SKM-1 treated with dmso at 0.1 percent for 144 hours (cell line): ENCODE results near the gene RB1.
"Not testable (repeated sequence)": the region's sequence is repeated elsewhere in the genome, so short reads cannot be mapped to it uniquely, and the experiment has no call there.

Experiments used
- DNase-seq: peaks from one replicate; lab custom pipeline; 2025; ENCODE audit not compliant: unreplicated experiment; lab: John Stamatoyannopoulos, UW

RB1 gene

GRCh38 chr13:48448285-48448958, 144.9 kb downstream of the RB1 start:
- DNase-seq, result no peak

- DNase-seq, result peak; percentile 3
These were observed 145.5 kb downstream of the RB1 start for GRCh38 chr13:48448959-48449614.

DNA sequence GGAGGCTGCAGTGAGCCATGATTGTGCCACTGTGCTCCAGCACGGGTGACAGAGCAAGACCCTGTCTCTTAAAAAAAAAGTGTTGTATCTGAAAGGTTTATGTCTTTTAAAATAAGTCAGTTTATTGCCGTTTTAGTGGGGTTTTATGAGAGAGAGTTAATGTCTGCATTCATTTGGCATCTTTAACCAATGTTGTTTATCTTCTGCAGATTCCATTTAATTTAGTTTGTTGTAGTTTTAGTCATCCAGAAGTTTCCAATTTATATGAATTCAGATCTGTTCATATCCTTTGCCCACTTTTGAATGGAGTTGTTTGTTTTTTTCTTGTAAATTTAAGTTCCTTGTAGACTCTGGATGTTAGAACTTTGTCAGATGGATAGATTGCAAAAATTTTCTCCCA, 146.1 kb downstream of the RB1 start:
- no peak for DNase-seq

DNA sequence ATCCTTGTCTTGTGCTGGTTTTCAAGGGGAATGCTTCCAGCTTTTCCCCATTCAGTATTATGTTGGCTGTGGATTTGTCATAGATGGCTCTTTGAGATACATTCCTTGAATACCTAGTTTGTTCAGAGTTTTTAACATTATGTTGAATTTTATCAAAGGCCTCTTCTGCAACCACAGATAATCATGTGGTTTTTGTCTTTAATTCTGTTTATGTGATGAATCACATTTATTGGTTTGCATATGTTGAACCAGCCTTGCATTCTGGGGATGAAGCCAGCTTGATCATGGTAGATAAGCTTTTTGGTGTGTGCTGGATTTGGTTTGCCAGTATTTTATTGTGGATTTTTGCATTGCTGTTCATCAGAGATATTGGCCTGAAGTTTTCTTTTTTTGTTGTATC, 147.6 kb downstream of the RB1 start:
- DNase-seq, result not testable (repeated sequence)

DNA sequence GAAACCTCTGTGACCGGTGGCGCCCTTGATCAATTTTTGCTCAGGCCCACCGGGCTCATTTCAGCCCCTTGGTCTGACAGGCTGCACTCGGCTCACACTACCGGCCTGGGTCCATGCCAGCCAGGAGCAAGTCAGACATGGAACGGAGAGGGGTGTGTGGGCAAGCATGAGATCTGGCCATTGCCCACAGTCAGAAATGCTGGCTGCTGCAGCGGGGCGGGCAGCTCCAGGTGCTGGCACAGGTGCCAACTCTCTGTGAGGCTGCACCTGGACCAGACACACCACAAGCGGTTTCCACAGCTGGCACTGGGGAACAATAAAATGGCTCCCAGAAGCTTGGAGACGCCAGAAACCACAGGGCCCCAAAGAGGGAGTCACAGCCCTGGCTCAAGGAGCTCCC, 153.0 kb downstream of the RB1 start:
- no peak for DNase-seq

- DNase-seq, result no peak
These were observed 154.2 kb downstream of the RB1 start for GRCh38 chr13:48457578-48458242.

GRCh38 chr13:48475230-48475629, 171.7 kb downstream of the RB1 start:
- DNase-seq, result no peak

DNA sequence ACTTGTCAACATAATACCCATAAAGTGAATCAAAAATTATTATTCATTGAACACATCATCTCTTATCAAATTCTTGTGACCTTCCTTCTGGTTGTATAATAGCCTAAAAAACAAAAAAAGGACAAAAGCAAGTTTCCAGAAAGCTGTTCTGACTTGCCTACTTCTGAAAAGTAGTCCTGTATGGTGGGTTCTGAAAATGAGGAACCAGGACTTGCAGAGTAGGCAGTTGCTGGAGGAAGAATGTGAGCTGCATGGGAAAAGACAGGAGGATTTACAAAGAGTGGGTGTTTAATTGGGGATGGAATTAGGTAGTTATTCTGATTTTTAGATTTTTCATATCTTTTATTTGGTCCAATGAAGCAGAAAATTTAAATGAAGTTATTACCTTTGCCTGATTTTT, 172.7 kb downstream of the RB1 start:
- DNase-seq, result peak; percentile 25

DNA sequence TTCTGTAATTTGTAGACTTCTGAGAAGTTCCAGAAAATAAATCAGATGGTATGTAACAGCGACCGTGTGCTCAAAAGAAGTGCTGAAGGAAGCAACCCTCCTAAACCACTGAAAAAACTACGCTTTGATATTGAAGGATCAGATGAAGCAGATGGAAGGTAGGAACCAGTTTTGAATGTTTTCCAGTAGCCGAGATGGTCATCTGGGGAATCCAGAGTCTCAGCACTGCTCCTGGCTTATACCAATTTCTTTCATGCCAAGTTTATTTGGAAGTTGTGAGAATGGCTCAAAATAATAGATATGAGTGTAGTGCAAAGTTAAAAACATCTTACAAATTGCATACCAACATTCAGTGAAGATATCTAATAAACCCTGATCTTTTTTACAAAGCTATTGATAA, 173.1 kb downstream of the RB1 start:
- DNase-seq, result no peak

DNA sequence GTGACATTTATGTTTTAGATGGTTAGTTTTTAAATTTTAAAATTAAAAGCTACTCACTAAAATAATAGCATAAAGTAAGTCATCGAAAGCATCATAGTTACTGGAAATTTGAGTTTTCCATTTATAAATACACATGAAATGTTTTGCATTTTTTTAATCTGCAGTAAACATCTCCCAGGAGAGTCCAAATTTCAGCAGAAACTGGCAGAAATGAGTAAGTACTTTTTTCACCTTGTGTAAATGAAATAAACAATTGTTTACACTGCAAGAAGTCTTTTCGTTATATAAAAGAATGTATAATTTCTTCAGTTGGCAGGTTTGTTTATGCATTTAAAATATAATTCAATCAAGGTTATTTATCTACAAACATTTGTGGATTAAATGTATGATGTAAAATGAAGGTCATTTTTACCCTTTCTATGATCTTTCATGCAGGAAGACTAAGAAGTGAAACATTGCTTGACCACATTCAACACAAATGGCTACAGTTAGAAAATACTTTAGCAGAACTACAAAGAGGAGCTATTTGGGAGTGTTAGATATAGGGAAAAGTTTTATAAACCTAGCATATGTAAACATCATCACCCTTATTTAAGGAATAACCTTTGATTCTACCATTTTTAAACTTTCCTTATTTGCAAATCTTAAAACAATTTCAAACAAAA, 173.8 kb downstream of the RB1 start:
- DNase-seq, result peak; percentile 2

- no peak for DNase-seq
These were observed 174.8 kb downstream of the RB1 start for GRCh38 chr13:48478391-48478790.

DNA sequence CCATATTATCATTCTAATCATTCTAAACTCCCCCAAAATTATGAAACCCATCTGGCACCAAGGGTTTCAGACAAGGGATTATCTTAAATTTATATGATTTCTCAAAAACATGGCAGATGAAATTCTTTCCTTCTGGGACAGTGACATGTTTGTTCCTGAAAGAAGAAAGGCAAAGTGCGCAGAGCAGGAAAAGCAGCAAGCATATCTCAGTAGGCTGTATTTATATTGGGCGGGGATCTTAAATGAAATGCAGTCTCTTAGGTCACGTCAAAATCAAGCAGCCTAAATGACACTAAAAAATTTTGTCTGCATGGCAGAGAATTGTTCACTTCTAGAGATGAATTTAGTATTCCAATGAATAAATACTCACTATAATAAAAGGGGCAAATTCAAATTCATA, 180.0 kb downstream of the RB1 start:
- no peak for DNase-seq

DNA sequence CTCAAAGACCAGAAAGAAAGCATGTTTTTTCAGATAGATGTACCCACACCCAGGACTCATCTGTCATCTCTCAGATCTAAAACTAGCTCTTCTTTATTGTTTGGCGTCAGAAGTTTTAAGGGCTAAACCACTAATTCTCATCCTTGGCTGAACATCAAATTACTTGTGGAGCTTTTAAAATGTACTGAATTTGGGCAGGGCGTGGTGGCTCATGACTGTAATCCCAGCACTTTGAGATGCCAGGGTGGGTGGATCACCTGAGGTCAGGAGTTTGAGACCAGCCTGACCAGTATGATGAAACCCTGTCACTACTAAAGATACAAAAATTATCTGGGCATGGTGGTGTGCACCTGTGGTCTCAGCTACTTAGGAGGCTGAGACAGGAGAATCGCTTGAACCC, 181.9 kb downstream of the RB1 start:
- DNase-seq, result no peak

DNA sequence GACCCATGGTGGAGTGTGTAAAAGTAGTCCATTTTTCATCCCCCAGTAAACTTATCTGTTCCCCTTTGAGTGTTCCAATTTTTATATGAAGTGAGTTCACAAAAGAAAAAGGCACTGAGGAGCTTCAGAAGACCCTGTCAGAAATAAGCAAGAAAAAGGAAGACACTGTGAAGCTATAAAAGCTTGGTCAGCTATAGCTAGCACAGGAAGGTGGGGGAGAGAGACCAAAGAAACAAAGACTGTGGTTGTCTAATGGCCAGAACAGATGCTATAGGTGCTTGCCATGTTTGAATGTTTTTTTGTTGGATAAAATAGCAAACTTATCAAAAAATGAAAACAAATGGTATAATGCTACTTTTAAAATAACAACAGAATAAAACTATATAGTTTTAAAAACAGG, 182.8 kb downstream of the RB1 start:
- DNase-seq, result no peak

- no peak for DNase-seq
These were observed 183.3 kb downstream of the RB1 start for GRCh38 chr13:48486836-48487235.

DNA sequence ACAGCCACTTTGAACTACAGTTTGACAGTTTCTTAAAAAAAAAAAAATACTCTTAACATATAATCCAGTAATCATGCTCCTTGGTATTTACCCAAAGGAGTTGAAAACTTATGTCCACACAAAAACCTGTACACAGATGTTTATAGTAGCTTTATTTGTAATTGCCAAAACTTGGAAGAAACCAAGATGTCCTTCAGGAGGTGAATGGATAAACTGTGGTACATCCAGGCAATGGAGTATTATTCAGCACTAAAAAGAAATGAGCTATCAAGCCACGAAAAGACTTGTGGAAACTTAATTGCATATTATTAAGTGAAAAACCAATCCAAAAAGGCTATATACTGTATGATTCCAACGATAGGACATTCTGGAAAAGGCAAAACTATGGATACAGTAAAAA, 184.4 kb downstream of the RB1 start:
- no peak for DNase-seq

DNA sequence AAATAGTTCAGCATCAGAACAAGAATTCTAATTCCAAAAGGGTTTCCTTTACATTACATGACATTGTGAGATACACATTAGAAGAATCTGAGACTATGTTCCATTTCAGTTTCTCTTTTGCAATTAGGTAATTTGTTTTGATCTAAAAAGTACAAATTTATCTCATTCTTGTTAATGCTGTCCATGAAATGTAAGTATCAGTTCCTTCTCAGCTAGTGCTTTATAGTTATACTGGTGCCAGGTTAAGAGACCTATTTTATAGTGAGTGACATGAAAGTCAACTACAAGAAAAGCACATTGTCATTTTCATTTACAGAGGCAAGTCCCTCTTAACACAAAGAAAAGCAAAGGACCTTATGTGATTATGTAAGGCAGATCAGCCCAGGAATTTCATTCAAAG, 185.4 kb downstream of the RB1 start:
- DNase-seq, result no peak

- DNase-seq, result no peak
These were observed 186.1 kb downstream of the RB1 start for GRCh38 chr13:48489666-48490065.

DNA sequence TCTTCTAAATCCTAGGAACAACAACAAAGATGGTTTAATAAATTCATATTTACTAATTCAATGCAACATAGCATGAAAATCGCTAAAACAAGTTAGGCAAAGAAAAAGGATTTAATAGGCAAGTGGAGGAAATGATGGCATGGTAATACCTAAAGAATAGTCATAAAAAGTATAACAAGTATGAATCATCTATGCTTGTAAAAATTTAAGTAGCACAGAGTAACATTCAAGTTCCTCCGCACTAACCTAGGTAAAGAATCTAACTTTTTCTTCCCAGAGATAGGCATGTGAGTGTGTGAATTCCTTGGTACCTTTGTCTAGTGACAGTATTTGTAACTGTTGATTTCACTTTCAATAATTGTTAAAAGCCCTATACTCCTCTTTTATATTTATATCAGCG, 186.7 kb downstream of the RB1 start:
- no peak for DNase-seq

GRCh38 chr13:48491423-48492095, 188.0 kb downstream of the RB1 start:
- no peak for DNase-seq

GRCh38 chr13:48492096-48492440, 188.5 kb downstream of the RB1 start:
- peak; percentile 33 for DNase-seq
